Endothelial cell of umbilical vein (primary cell): ENCODE data around the gene BATF. TPM values are rescaled to one million over a fixed set of nuclear protein-coding genes. Genes with fewer than 3 reads are reported as not detected.

Experiments
- BruUV-seq: library from RNA; stranded (reverse); fragments of 400-500 nt; replicated peaks from 2 replicates; lab custom pipeline; 2021; lab: Mats Ljungman, UMichigan
- CTCF ChIA-PET: fragments of 300-600, 350-600 bp; sonication (Branson Sonifier 250); formaldehyde crosslinking; loops from one replicate; lab custom pipeline; 2021; ENCODE audit warnings: antibody characterized with exemption, inconsistent platforms; lab: Charles Lee
- POLR2A ChIA-PET: fragments of 300-600, 350-600 bp; sonication (Branson Sonifier 250); formaldehyde crosslinking; loops from one replicate; lab custom pipeline; 2021; ENCODE audit warnings: antibody characterized with exemption, inconsistent platforms; lab: Charles Lee
- DNase-seq: peaks from one replicate; pipeline ENCODE4 v3.0.0-alpha.2; 2011; ENCODE audit warnings: low read depth, low spot score
- FAIRE-seq: peaks from 2 replicates; lab custom pipeline; 2011; peaks lifted over from hg19 to GRCh38; lab: Jason Lieb, UNC
- H2AFZ ChIP-seq: 2 replicates; pipeline ENCODE4 v1.6.0; 2012; ENCODE audit warnings: low read depth, low read length, control low read depth, inconsistent platforms
- H3K27ac ChIP-seq: 2 replicates; pipeline ENCODE4 v1.5.1; 2011; ENCODE audit warnings: low read depth, mild to moderate bottlenecking, control low read depth, low read length, moderate library complexity; ENCODE audit not compliant: insufficient read depth
- H3K27me3 ChIP-seq, 2 experiments: 2 replicates each; pipeline versions ENCODE4 v1.6.0 to v1.6.1; 2011; ENCODE audit warnings: low read length in 2 of 2, mixed read lengths in 1 of 2; ENCODE audit not compliant: control insufficient read depth in 2 of 2, insufficient read depth in 2 of 2
- H3K36me3 ChIP-seq, 2 experiments: 2 replicates in 1 of 2; 3 replicates in 1 of 2; pipeline ENCODE4 v1.5.1; 2011; ENCODE audit warnings: low read length in 2 of 2, mild to moderate bottlenecking in 1 of 2, moderate library complexity in 1 of 2; ENCODE audit not compliant: control insufficient read depth in 2 of 2, insufficient read depth in 2 of 2; ENCODE audit errors: extremely low read depth in 1 of 2
- H3K4me1 ChIP-seq: 3 replicates; pipeline ENCODE4 v1.5.1; 2011; ENCODE audit warnings: mild to moderate bottlenecking, low read length; ENCODE audit not compliant: control insufficient read depth, insufficient read depth; ENCODE audit errors: extremely low read depth
- H3K4me2 ChIP-seq: 2 replicates; pipeline ENCODE4 v1.6.1; 2011; ENCODE audit warnings: low read length, control low read depth, mixed read lengths; ENCODE audit not compliant: insufficient read depth
- H3K4me3 ChIP-seq, 3 experiments: fragments of 200-600 bp in 1 of 3; sonication (generic), shearing (Covaris generic) in 1 of 3; replicated peaks in 1 of 3; 2 replicates each; pipeline ENCODE4 v1.5.1; 2011 to 2016; ENCODE audit warnings: control low read depth in 3 of 3, low read length in 3 of 3, mild to moderate bottlenecking in 2 of 3, inconsistent platforms in 1 of 3, low read depth in 1 of 3, moderate library complexity in 1 of 3; ENCODE audit not compliant: insufficient read depth in 1 of 3
- H3K79me2 ChIP-seq: 2 replicates; pipeline ENCODE4 v1.6.0; 2012; ENCODE audit warnings: low read length, inconsistent platforms; ENCODE audit not compliant: control insufficient read depth, insufficient read depth
- H3K9ac ChIP-seq: replicated peaks from 2 replicates; pipeline ENCODE3; 2011; ENCODE audit warnings: low read length, control low read depth; ENCODE audit not compliant: insufficient read depth; ENCODE audit errors: extremely low read depth
- H3K9me1 ChIP-seq: replicated peaks from 3 replicates; pipeline ENCODE4 v1.6.0; 2011; ENCODE audit warnings: mild to moderate bottlenecking, low read length; ENCODE audit not compliant: control insufficient read depth, insufficient read depth; ENCODE audit errors: extremely low read depth
- H3K9me3 ChIP-seq: replicated peaks from 2 replicates; pipeline ENCODE4 v1.5.1; 2012; ENCODE audit warnings: low read length, inconsistent platforms; ENCODE audit not compliant: control insufficient read depth, insufficient read depth
- H4K20me1 ChIP-seq: replicated peaks from 2 replicates; pipeline ENCODE3; 2011; ENCODE audit warnings: mild to moderate bottlenecking, low read length; ENCODE audit not compliant: control insufficient read depth, insufficient read depth; ENCODE audit errors: extremely low read depth
- CTCF ChIP-seq, 2 donors: IDR thresholded peaks; 1 replicate in 1 of 2; 2 replicates in 1 of 2; pipeline ENCODE4 v1.5.1; 2011; ENCODE audit warnings: low read length in 2 of 2, mild to moderate bottlenecking in 2 of 2, moderate library complexity in 2 of 2, control low read depth in 1 of 2, inconsistent platforms in 1 of 2, low read depth in 1 of 2; ENCODE audit not compliant: insufficient read depth in 1 of 2; ENCODE audit errors: extremely low read depth in 1 of 2
- FOS ChIP-seq: IDR thresholded peaks from 2 replicates; pipeline ENCODE4 v1.6.1; 2011; ENCODE audit warnings: mild to moderate bottlenecking, low read length, moderate library complexity, borderline replicate concordance; ENCODE audit not compliant: insufficient read depth
- JUN ChIP-seq: IDR thresholded peaks from 2 replicates; pipeline ENCODE4 v1.6.1; 2011; ENCODE audit warnings: borderline replicate concordance, low read depth; ENCODE audit not compliant: insufficient read length, insufficient read depth
- dilution Hi-C: fragments of 300-500 bp; cut with MboI; formaldehyde crosslinking; loops from one replicate; pipeline ENCODE4 v1.15.0; 2019; ENCODE audit warnings: low sequenced_read_pairs; ENCODE audit not compliant: extremely low pct_ligation_motif_present
- intact Hi-C: fragments of 100-400 bp; cut with micrococcal nuclease; formaldehyde crosslinking; loops from one replicate; pipeline ENCODE4 v1.10.0; 2022
- polyA plus RNA-seq, 4 experiments: library from polyadenylated mRNA; depleted of rRNA in 3 of 4; stranded (reverse) in 3 of 4; unstranded in 1 of 4; fragments of >200 nt; gene quantifications; 2 replicates each; pipeline versions ENCODE4 v1.2.1 to v1.2.3, GENCODE V29; 2011 to 2012; ENCODE audit warnings: missing spikeins in 1 of 4
- total RNA-seq: library from RNA; stranded (reverse); gene quantifications from 2 replicates; pipeline ENCODE4 v1.2.3, GENCODE V29; 2021

BATF gene
- total and polyA plus RNA-seq, 2 donors (not counting 3 experiments of a cell fraction or from before 2014, with no cell fraction given), result not detected

GRCh38 chr14:75513911-75514672 lies 8.2 kb upstream of the BATF start:
- dilution Hi-C loops (no loop called here), intact Hi-C loops (no loop called here)
- Histone ChIP-seq H3K79me2 (no peaks in the 10 kb centered on the region), H3K9me3 (no peaks in the 10 kb centered on the region), H3K9me1 (no peaks in the 10 kb centered on the region), H3K27ac (no peak overlapping the region), H3K4me1 (no peaks in the 10 kb centered on the region), H3K4me3 (no peak overlapping the region), H3K27me3 (no peaks in the 10 kb centered on the region), H3K9ac (no peak overlapping the region), H3K36me3 (no peaks in the 10 kb centered on the region), H2AFZ (no peak overlapping the region), H3K4me2 (no peak overlapping the region), H4K20me1 (no peaks in the 10 kb centered on the region)
- FAIRE-seq (no peak), DNase-seq (no peak)
- POLR2A ChIA-PET, result no interaction called here
- CTCF ChIA-PET, result interaction anchor here (0.9 to 3.5 kb wide), 4 partner anchors 11 to 210 kb away, joined by 3 to 24 read pairs (median 13); no protein-coding TSS in a partner anchor
- no peak for TF ChIP-seq FOS
- no peak for TF ChIP-seq JUN
- no peak for TF ChIP-seq CTCF (IDR thresholded peaks at IDR 0.05; ENCODE audit: extremely low read depth in 1 of 2, insufficient read depth in 1 of 2, low read depth in 1 of 2, low read length in 2 of 2)
- no TSS peak for BruUV-seq
